GM10266 (cell line): ENCODE measurements around the gene LAMC3.

ENCODE experiments used
- DNase-seq: peaks from one replicate; pipeline ENCODE4 v3.0.0; 2012; ENCODE audit errors: extremely low spot score
- TF ChIP-seq, protein P1 (sequence below): IDR thresholded peaks from 2 replicates; pipeline ENCODE4 v1.5.1; 2012; ENCODE audit warnings: mild to moderate bottlenecking, low read depth; ENCODE audit not compliant: control insufficient read depth, insufficient read depth; ENCODE audit errors: missing control alignments

Gene LAMC3

DNA sequence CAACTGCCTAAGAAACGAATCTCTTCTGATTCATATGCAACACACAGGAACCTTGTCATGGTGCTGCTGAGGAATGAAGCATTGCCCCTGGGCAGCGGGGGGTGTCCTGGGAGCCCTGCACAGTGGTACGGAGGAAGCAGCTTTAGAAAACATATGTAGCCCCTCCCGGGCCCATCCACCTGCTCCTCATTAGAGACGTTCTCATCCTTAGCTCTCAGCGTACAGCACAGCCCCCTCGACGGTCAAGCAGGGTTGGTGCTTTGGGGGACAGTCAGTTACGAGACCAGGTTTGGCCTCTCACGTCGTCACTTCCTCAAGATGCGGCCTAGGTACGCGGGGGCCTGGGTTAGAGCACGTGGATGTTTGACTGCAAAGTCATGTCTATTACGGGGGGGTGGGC is 28.4 kb upstream of the LAMC3 start:
- no peak for DNase-seq
- TF ChIP-seq, protein P1, sequence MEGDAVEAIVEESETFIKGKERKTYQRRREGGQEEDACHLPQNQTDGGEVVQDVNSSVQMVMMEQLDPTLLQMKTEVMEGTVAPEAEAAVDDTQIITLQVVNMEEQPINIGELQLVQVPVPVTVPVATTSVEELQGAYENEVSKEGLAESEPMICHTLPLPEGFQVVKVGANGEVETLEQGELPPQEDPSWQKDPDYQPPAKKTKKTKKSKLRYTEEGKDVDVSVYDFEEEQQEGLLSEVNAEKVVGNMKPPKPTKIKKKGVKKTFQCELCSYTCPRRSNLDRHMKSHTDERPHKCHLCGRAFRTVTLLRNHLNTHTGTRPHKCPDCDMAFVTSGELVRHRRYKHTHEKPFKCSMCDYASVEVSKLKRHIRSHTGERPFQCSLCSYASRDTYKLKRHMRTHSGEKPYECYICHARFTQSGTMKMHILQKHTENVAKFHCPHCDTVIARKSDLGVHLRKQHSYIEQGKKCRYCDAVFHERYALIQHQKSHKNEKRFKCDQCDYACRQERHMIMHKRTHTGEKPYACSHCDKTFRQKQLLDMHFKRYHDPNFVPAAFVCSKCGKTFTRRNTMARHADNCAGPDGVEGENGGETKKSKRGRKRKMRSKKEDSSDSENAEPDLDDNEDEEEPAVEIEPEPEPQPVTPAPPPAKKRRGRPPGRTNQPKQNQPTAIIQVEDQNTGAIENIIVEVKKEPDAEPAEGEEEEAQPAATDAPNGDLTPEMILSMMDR, result no peak

DNA sequence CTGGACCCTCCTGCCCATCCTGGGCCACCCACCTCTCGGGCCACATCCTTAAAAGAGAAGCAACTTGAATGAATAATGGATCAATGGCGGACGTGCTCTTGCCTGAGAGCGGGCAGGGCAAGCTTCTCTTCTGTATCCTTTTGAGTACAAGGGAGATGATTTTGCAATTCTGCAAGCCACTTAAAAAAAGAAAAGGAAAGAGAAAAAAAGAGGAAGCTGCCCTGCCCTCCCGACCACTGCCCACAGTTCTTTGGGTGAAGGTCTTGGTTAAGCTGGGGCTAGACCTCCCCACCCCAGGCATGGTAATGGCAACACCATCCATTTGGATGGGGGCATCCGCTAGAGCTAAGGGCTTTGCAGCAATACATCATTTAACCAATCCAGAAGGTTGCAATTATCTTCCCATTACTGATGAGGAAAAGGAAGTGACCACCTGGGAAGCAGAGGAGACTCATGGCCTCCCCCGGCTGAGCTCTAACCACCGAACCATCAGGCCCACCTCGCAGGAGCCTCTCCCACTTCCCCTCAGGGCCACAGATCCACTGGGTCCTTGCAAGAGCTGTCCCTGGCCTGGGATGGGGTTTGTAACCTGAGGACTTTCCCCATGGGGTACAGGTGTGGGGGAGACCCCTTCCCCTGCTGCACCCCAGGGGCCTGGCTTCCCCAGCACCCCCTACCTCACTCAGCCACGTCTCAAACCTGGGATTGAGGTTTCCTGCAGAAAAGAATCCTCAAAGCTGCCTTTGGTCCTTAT is 27.8 kb upstream of the LAMC3 start:
- TF ChIP-seq, protein P1, result no peak
- DNase-seq, result no peak

DNA sequence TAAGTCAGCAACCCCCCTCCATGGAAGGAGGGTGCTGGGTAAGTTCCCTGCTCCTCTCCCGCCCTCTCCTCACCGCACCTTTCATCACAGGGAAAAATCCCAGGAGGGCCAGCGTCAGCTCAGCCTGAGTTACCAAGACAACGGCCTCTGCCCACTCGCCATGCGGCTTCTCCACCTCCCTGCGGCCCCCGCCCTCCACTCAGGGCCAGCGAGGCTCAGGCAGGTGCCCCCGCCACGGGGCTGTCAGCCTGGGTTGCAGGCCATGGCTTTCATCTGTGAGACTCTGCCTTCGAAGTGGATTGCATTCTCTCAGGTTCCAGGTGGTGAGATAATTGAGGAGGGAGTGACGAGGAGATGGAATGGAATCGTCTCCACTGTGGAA is 27.2 kb upstream of the LAMC3 start:
- DNase-seq, result no peak
- TF ChIP-seq, protein P1, result no peak

DNA sequence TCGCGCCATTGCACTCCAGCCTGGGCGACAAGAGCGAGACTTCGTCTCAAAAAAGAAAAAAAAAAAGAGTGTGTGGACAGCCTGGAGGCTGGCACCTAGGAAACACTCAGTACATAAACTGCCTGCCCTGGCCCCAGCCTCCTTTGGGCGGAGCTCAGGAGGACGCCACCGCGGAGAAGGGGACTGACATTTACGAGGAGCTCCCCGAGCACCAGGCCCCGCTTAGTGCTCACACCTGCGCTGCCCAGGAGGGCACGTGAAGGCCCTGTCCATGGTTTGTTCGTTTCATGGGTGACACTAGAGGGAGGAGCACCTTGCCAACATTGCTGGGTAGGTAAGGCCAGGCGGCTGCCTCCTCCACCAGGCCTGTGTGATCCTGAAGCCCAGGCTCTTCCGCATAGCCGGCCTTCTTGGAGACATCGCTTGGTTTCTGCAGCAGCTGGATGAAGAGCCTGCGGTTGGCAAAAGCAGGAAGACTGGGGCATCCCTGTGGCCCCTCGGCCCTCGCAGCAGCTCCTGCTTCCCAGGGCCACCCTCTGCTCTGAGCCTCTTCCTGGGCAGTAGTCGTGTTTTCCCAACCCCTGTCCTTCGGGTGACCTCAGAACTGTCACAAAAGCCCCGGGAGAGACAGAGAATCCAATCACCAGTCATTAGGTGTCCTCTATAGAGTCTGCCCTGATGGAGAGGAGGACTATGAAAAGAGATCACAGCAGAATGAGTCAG is 26.2 kb upstream of the LAMC3 start:
- TF ChIP-seq, protein P1, result no peak
- no peak for DNase-seq

DNA sequence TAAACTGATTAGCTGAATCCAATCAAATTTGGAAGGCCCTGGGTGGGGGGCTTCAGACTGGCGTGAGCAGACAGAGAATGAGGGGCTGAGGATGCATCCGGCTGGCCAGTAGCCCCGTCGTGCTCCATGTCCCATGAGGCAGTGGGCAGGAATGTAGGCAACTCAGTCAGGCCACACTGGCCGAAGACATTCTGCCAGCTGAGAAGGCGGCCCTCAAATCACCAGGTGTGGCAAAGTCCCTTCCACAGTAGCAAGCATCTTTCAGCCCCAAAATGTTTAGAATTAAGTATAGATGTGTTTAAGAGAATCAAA is 25.7 kb upstream of the LAMC3 start:
- no peak for DNase-seq
- TF ChIP-seq, protein P1, result no peak

DNA sequence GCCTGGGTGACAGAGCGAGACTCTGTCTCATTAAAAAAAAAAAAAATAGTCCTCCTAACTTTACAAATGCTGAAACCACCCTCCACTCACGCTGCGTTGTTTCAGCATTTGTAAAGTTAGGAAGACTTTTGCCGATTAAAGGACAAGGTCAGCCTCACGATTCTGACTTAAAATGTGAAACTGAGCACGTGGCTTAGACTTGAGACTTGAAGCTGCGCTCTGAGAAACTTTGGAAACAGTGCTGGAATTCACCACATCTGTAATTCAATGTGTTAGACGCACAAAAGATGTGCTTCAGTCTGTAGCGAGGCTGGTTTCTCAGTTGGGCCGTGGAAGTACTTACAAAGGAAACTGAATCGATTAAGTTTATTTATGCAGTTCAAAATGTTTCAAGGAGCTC is 25.0 kb upstream of the LAMC3 start:
- DNase-seq, result no peak
- TF ChIP-seq, protein P1, result no peak

DNA sequence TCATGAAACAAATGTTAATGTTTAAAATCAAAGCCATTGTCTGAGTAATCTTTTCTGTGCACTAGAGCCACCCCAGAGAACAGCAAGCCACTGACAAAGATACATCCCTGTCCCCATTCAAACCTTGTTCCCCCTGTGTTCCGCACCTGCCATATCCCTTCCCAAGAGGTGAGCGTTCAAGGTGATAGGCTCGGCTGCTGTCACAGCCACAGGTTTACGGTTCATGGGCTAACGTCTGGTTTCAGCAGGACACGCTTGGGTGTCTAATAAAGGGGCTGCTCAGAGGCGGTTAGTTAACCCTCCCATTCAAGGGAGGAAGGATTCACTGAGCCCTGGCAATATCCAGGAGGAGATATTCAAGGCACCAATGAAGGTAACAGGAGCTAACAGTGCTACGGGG is 24.5 kb upstream of the LAMC3 start:
- no peak for DNase-seq
- TF ChIP-seq, protein P1, result no peak
